GM23248 (cell line): ENCODE measurements around the gene RAI14. TPM values are rescaled to one million over a fixed set of nuclear protein-coding genes. Genes with fewer than 3 reads are reported as not detected.
A peak's percentile ranks its signal among the peaks of the same experiment; 100 is the strongest.

Source experiments
- DNase-seq: peaks from one replicate; pipeline ENCODE4 v3.0.0-alpha.2; 2015
- H2AFZ ChIP-seq: fragments of 200-600 bp; sonication (generic); 2 replicates; pipeline ENCODE4 v1.6.1; 2016; ENCODE audit warnings: antibody characterized with exemption
- H3F3A ChIP-seq: fragments of 200-600 bp; sonication (generic); 2 replicates; pipeline ENCODE4 v1.6.1; 2016; ENCODE audit warnings: mild to moderate bottlenecking, antibody characterized with exemption, mixed run types; ENCODE audit not compliant: insufficient read depth
- H3K27ac ChIP-seq: fragments of 200-600 bp; sonication (generic); 2 replicates; pipeline ENCODE4 v1.5.1; 2016; ENCODE audit warnings: mild to moderate bottlenecking
- H3K27me3 ChIP-seq: fragments of 200-600 bp; sonication (generic); replicated peaks from 2 replicates; pipeline ENCODE4 v1.6.1; 2016; ENCODE audit warnings: mild to moderate bottlenecking; ENCODE audit not compliant: insufficient read depth
- H3K36me3 ChIP-seq: fragments of 200-600 bp; sonication (generic); 2 replicates; pipeline ENCODE4 v1.6.1; 2016; ENCODE audit warnings: low read depth, mild to moderate bottlenecking
- H3K4me1 ChIP-seq: fragments of 200-600 bp; sonication (generic); 2 replicates; pipeline ENCODE4 v1.6.1; 2016; ENCODE audit warnings: mild to moderate bottlenecking; ENCODE audit not compliant: insufficient read depth
- H3K4me2 ChIP-seq: fragments of 200-600 bp; sonication (generic); one replicate; pipeline ENCODE4 v1.6.1; 2016; ENCODE audit warnings: mild to moderate bottlenecking; ENCODE audit not compliant: unreplicated experiment
- H3K4me3 ChIP-seq: fragments of 200-600 bp; sonication (generic); 2 replicates; pipeline ENCODE4 v1.5.1; 2016; ENCODE audit warnings: mild to moderate bottlenecking
- H3K79me2 ChIP-seq: fragments of 200-600 bp; sonication (generic); 2 replicates; pipeline ENCODE4 v1.6.1; 2016; ENCODE audit warnings: mild to moderate bottlenecking; ENCODE audit not compliant: insufficient read depth
- H3K9ac ChIP-seq: fragments of 200-600 bp; sonication (generic); 2 replicates; pipeline ENCODE4 v1.6.1; 2016; ENCODE audit warnings: mild to moderate bottlenecking
- H3K9me2 ChIP-seq: fragments of 200-600 bp; sonication (generic); 2 replicates; pipeline ENCODE4 v1.6.1; 2016; ENCODE audit warnings: mixed run types, mild to moderate bottlenecking, moderate library complexity; ENCODE audit not compliant: insufficient read depth
- H3K9me3 ChIP-seq: fragments of 200-600 bp; sonication (generic); one replicate; pipeline ENCODE4 v1.6.1; 2017; ENCODE audit warnings: low read depth
- H4K20me1 ChIP-seq: fragments of 200-600 bp; sonication (generic); 2 replicates; pipeline ENCODE4 v1.6.0; 2016; ENCODE audit not compliant: insufficient read depth
- EZH2 ChIP-seq: fragments of 200-600 bp; sonication (generic); IDR thresholded peaks from 2 replicates; pipeline ENCODE4 v1.6.1; 2018; ENCODE audit warnings: antibody characterized with exemption, mild to moderate bottlenecking; ENCODE audit not compliant: insufficient read depth, poor library complexity, severe bottlenecking
- EZH2phosphoT487 ChIP-seq: fragments of 200-600 bp; sonication (generic); IDR thresholded peaks from 2 replicates; pipeline ENCODE4 v1.6.1; 2018; ENCODE audit warnings: antibody characterized with exemption, moderate library complexity, mild to moderate bottlenecking, low read depth; ENCODE audit not compliant: insufficient read depth
- WGBS, 2 experiments: methylation state at CpG; one replicate each; pipeline ENCODE4 v1.1.6; 2015 to 2017; ENCODE audit warnings: low lambda C conversion rate in 2 of 2, low coverage in 1 of 2; ENCODE audit errors: missing lambda C conversion rate in 2 of 2; 5-methylcytosine and 5-hydroxymethylcytosine counted together
- in situ Hi-C: fragments of 300-500 bp; cut with MboI; formaldehyde crosslinking; loops from 2 replicates; pipeline ENCODE4 v1.15.0; 2020
- polyA plus RNA-seq: library from polyadenylated mRNA; unstranded; fragments of >200 nt; fragmentation: Nextera tagmentation; extraction: Ambion mirVana; gene quantifications from 2 replicates; pipeline ENCODE4 v1.2.1, GENCODE V29; 2016
- total RNA-seq: library from RNA; depleted of rRNA; stranded (reverse); fragments of >200 nt; shearing (Covaris generic); gene quantifications from 2 replicates; pipeline ENCODE4 v1.2.3, GENCODE V29; 2014

RAI14 gene
- total and polyA plus RNA-seq, 2 experiments from 2014 or later: 116 to 124 TPM

- DNase-seq: no peak
- H3K4me2 ChIP-seq: no peak overlapping the region
- no peaks in the 10 kb centered on the region for H3K9me2 ChIP-seq
- H3F3A ChIP-seq: peaks cover 68% of the 10 kb centered on the region
- H3K79me2 ChIP-seq: peaks cover 92% of the 10 kb centered on the region
- no peaks in the 10 kb centered on the region for H3K9me3 ChIP-seq
- peaks cover 16% of the 10 kb centered on the region for H3K36me3 ChIP-seq
- no peak for TF ChIP-seq EZH2phosphoT487
- no peak for TF ChIP-seq EZH2
- no peaks in the 10 kb centered on the region for H4K20me1 ChIP-seq
- WGBS, 2 experiments: 91 to 93% methylated on average over 7 of the region's 7 CpGs
- H3K27me3 ChIP-seq: no peaks in the 10 kb centered on the region
- H3K4me3 ChIP-seq: no peak overlapping the region
- no peak overlapping the region for H2AFZ ChIP-seq
- peak overlapping the region; percentile 85 for H3K27ac ChIP-seq
- no peak overlapping the region for H3K9ac ChIP-seq
- in situ Hi-C loops: no loop called here
- peaks cover 69% of the 10 kb centered on the region for H3K4me1 ChIP-seq
Measured at GRCh38 chr5:34688015-34688810, 32.1 kb downstream of the RAI14 start.

DNA sequence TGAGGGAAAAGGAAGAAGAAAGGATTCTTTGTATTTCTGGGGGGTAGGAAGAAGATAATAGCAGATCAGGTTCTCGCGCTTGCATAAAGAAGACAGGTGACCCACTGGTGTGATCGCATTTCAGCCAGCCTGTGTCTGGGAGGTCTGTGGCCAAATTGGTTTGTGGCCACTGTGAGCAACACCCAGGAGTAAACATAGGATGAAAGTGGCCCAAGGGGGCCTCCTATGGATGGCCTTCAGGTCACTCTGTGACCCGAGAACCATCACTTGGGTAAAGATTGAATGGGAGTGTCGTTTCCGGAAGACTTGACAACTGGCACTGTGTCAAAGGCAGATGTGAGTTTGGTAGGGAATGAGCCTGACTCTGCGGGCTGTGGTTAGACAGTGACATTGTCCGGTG is 34.2 kb downstream of the RAI14 start:
- peaks cover 68% of the 10 kb centered on the region for H3F3A ChIP-seq
- TF ChIP-seq EZH2 (no peak), EZH2phosphoT487 (no peak)
- no peaks in the 10 kb centered on the region for H3K9me2 ChIP-seq
- peaks cover 22% of the 10 kb centered on the region for H3K36me3 ChIP-seq
- peaks cover 92% of the 10 kb centered on the region for H3K79me2 ChIP-seq
- DNase-seq: no peak
- H4K20me1 ChIP-seq: no peaks in the 10 kb centered on the region
- H3K27ac ChIP-seq: no peak overlapping the region
- 85 to 88% methylated on average over 8 of the region's 8 CpGs for WGBS, 2 experiments
- in situ Hi-C loops: no loop called here
- H2AFZ ChIP-seq: no peak overlapping the region
- H3K9me3 ChIP-seq: no peaks in the 10 kb centered on the region
- H3K27me3 ChIP-seq: no peaks in the 10 kb centered on the region
- no peak overlapping the region for H3K4me3 ChIP-seq
- H3K4me1 ChIP-seq: peaks cover 70% of the 10 kb centered on the region
- H3K9ac ChIP-seq: no peak overlapping the region
- H3K4me2 ChIP-seq: no peak overlapping the region

DNA sequence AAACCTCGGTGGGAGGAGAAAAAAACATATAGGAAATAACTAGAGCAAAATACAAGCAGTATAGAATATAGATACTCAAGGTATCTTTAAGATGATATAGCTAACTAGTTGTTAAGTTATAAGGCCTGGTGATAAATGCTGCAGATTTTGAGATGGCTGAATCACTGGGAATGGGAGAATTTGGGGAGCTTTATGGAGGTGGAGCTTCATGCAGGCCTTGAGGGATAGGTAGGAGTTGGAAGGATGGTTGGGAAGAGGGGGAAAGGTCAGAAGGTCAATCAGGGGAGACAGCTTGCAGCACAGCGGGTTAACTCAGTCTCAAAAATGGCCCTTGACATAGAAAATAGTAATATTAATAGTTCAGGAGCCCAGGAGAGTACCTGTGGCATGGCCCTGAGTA is 34.8 kb downstream of the RAI14 start:
- Histone ChIP-seq H3K27me3 (no peaks in the 10 kb centered on the region), H3K4me3 (no peak overlapping the region), H3K79me2 (peaks cover 93% of the 10 kb centered on the region), H2AFZ (no peak overlapping the region), H3K36me3 (peaks cover 22% of the 10 kb centered on the region), H3K4me2 (peak overlapping the region; percentile 8), H3K9me3 (no peaks in the 10 kb centered on the region), H3K9me2 (no peaks in the 10 kb centered on the region), H3F3A (peaks cover 63% of the 10 kb centered on the region), H3K9ac (no peak overlapping the region), H3K4me1 (peaks cover 72% of the 10 kb centered on the region), H3K27ac (peak overlapping the region; percentile 10), H4K20me1 (no peaks in the 10 kb centered on the region)
- 97% methylated on average over 2 of the region's 2 CpGs for WGBS, 2 experiments
- in situ Hi-C loops: no loop called here
- no peak for DNase-seq
- TF ChIP-seq EZH2phosphoT487 (no peak), EZH2 (no peak)

DNA sequence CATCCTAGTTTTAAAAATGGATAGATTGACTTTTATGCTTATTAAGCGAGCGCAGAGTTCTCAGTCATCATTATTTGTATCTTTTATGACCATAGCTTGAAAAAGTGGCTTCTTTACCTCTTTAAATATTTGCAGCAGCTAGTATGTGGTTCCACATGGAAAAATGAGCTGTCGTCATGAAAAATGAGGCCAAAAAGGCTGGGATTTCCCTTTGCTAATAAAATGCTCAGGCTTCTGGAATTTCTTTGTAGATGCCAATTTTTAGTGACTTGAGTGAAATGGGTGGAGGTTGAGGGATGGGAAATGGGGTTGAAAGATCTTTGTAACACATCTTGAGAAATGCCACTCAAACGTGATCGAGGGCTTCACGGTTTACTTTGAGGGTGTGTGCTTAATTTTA is 35.2 kb downstream of the RAI14 start:
- in situ Hi-C loops: no loop called here
- 27 to 32% methylated on average over 6 of the region's 6 CpGs for WGBS, 2 experiments
- no peak for TF ChIP-seq EZH2
- no peak for TF ChIP-seq EZH2phosphoT487
- peak; percentile 79 for DNase-seq
- H4K20me1 ChIP-seq: no peaks in the 10 kb centered on the region
- H3K4me1 ChIP-seq: peaks cover 69% of the 10 kb centered on the region
- H3K27me3 ChIP-seq: no peaks in the 10 kb centered on the region
- peaks cover 22% of the 10 kb centered on the region for H3K36me3 ChIP-seq
- no peak overlapping the region for H3K4me3 ChIP-seq
- peak overlapping the region; percentile 8 for H3K4me2 ChIP-seq
- no peaks in the 10 kb centered on the region for H3K9me2 ChIP-seq
- H3K27ac ChIP-seq: peak overlapping the region; percentile 10
- H3K79me2 ChIP-seq: peaks cover 93% of the 10 kb centered on the region
- H3K9ac ChIP-seq: no peak overlapping the region
- no peaks in the 10 kb centered on the region for H3K9me3 ChIP-seq
- H2AFZ ChIP-seq: no peak overlapping the region
- peaks cover 60% of the 10 kb centered on the region for H3F3A ChIP-seq
